H1 (cell line): Measurements from ENCODE around the gene TXK. TPM values are rescaled to one million over a fixed set of nuclear protein-coding genes. Genes with fewer than 3 reads are reported as not detected.

Experiments used
- CTCF ChIA-PET: fragments of 300-600 bp; sonication (Branson Sonifier 250); formaldehyde crosslinking; loops from one replicate; lab custom pipeline; 2021; ENCODE audit not compliant: partially characterized antibody; lab: Charles Lee
- POLR2A ChIA-PET: fragments of 300-600 bp; sonication (Branson Sonifier 250); formaldehyde crosslinking; loops from one replicate; lab custom pipeline; 2021; ENCODE audit warnings: inconsistent platforms; ENCODE audit not compliant: partially characterized antibody; lab: Charles Lee
- DNase-seq, 2 experiments: peaks; one replicate each; pipeline versions ENCODE4 v3.0.0 to v3.0.0-alpha.2; 2010 to 2022; ENCODE audit warnings: low spot score in 2 of 2, low read depth in 1 of 2, mixed read lengths in 1 of 2
- FAIRE-seq: peaks from 2 replicates; lab custom pipeline; 2011; peaks lifted over from hg19 to GRCh38; lab: Jason Lieb, UNC
- H2AFZ ChIP-seq: 2 replicates; pipeline ENCODE4 v1.8.1; 2012; ENCODE audit warnings: low read length, inconsistent platforms
- H2AK5ac ChIP-seq: 2 replicates; pipeline ENCODE4 v1.6.1; 2013; ENCODE audit warnings: low read depth, low read length
- H2BK120ac ChIP-seq: replicated peaks from 2 replicates; pipeline ENCODE3; 2013; ENCODE audit warnings: low read depth, low read length, inconsistent platforms
- H2BK12ac ChIP-seq: 2 replicates; pipeline ENCODE4 v1.6.1; 2013; ENCODE audit warnings: low read depth, low read length
- H2BK15ac ChIP-seq: 2 replicates; pipeline ENCODE4 v1.6.1; 2013; ENCODE audit warnings: low read length
- H2BK20ac ChIP-seq: 2 replicates; pipeline ENCODE4 v1.6.1; 2013; ENCODE audit warnings: low read length
- H2BK5ac ChIP-seq: 2 replicates; pipeline ENCODE4 v1.6.1; 2013; ENCODE audit warnings: low read depth, low read length
- H3K14ac ChIP-seq: 2 replicates; pipeline ENCODE4 v1.6.1; 2013; ENCODE audit warnings: inconsistent platforms; ENCODE audit not compliant: insufficient read length
- H3K18ac ChIP-seq: 2 replicates; pipeline ENCODE4 v1.6.1; 2013; ENCODE audit warnings: low read length; ENCODE audit errors: extremely low read depth
- H3K23ac ChIP-seq: 2 replicates; pipeline ENCODE4 v1.6.1; 2013; ENCODE audit warnings: inconsistent platforms; ENCODE audit not compliant: insufficient read length
- H3K23me2 ChIP-seq: 2 replicates; pipeline ENCODE4 v1.6.1; 2013; ENCODE audit warnings: low read depth, low read length
- H3K27ac ChIP-seq: 2 replicates; pipeline ENCODE4 v1.6.1; 2011; ENCODE audit warnings: low read depth, low read length, inconsistent platforms
- H3K27me3 ChIP-seq, 4 experiments: replicated peaks in 1 of 4; 1 replicate in 1 of 4; 2 replicates in 3 of 4; pipeline versions ENCODE4 v1.6.1 to v1.8.1; 2011 to 2013; ENCODE audit warnings: low read length in 3 of 4, mild to moderate bottlenecking in 3 of 4, inconsistent platforms in 2 of 4, mixed read lengths in 2 of 4, moderate library complexity in 1 of 4; ENCODE audit not compliant: control insufficient read depth in 3 of 4, insufficient read depth in 3 of 4; ENCODE audit errors: extremely low read depth in 1 of 4
- H3K36me3 ChIP-seq, 4 experiments: 2 replicates each; pipeline versions ENCODE4 v1.6.1 to v1.8.1; 2011 to 2013; ENCODE audit warnings: mild to moderate bottlenecking in 4 of 4, low read length in 3 of 4, moderate library complexity in 2 of 4, control low read depth in 1 of 4, inconsistent platforms in 1 of 4; ENCODE audit not compliant: insufficient read depth in 4 of 4, control insufficient read depth in 2 of 4
- H3K4ac ChIP-seq: replicated peaks from 2 replicates; pipeline ENCODE3; 2013; ENCODE audit warnings: low read length, low read depth, mixed read lengths, inconsistent platforms; ENCODE audit not compliant: insufficient read length
- H3K4me1 ChIP-seq, 4 experiments: replicated peaks in 1 of 4; 1 replicate in 1 of 4; 2 replicates in 3 of 4; pipeline versions ENCODE4 v1.6.1 to v1.8.1; 2011 to 2013; ENCODE audit warnings: low read length in 3 of 4, inconsistent platforms in 2 of 4, mixed read lengths in 1 of 4; ENCODE audit not compliant: insufficient read depth in 4 of 4, control insufficient read depth in 3 of 4
- H3K4me2 ChIP-seq, 2 experiments: 2 replicates each; pipeline versions ENCODE4 v1.6.1 to v1.8.1; 2011 to 2013; ENCODE audit warnings: low read depth in 2 of 2, low read length in 2 of 2, control low read depth in 1 of 2, inconsistent platforms in 1 of 2, mild to moderate bottlenecking in 1 of 2; ENCODE audit not compliant: insufficient read depth in 1 of 2
- H3K4me3 ChIP-seq, 4 experiments: fragments of 200-600, 300-600 bp in 1 of 4; sonication (generic), shearing (Covaris generic), sonication (Bioruptor Twin) in 1 of 4; 2 replicates each; pipeline versions ENCODE4 v1.5.1 to v1.8.1; 2011 to 2016; ENCODE audit warnings: low read length in 4 of 4, low read depth in 3 of 4, control low read depth in 2 of 4, inconsistent platforms in 2 of 4, mild to moderate bottlenecking in 2 of 4, mixed read lengths in 1 of 4, moderate library complexity in 1 of 4; ENCODE audit not compliant: insufficient read depth in 2 of 4; ENCODE audit errors: extremely low read depth in 1 of 4
- H3K56ac ChIP-seq: replicated peaks from 2 replicates; pipeline ENCODE3; 2013; ENCODE audit warnings: low read depth, mild to moderate bottlenecking, mixed read lengths, low read length, inconsistent platforms; ENCODE audit not compliant: insufficient read length
- H3K79me1 ChIP-seq: 2 replicates; pipeline ENCODE4 v1.6.1; 2013; ENCODE audit warnings: low read depth, low read length, control low read depth
- H3K79me2 ChIP-seq, 2 experiments: 2 replicates each; pipeline versions ENCODE4 v1.6.1 to v1.8.1; 2012 to 2013; ENCODE audit warnings: low read length in 2 of 2, mild to moderate bottlenecking in 2 of 2, inconsistent platforms in 1 of 2; ENCODE audit not compliant: insufficient read depth in 2 of 2, control insufficient read depth in 1 of 2
- H3K9ac ChIP-seq, 4 experiments: replicated peaks in 1 of 4; 1 replicate in 1 of 4; 2 replicates in 3 of 4; pipeline versions ENCODE4 v1.6.1 to v1.8.1; 2011 to 2013; ENCODE audit warnings: low read depth in 3 of 4, low read length in 3 of 4, control low read depth in 2 of 4, mild to moderate bottlenecking in 2 of 4, moderate library complexity in 2 of 4, inconsistent platforms in 1 of 4; ENCODE audit errors: extremely low read depth in 1 of 4
- H3K9me3 ChIP-seq, 2 experiments: 2 replicates each; pipeline versions ENCODE4 v1.6.1 to v1.8.1; 2012 to 2013; ENCODE audit warnings: mild to moderate bottlenecking in 2 of 2, moderate library complexity in 2 of 2, control low read depth in 1 of 2, inconsistent platforms in 1 of 2, low read depth in 1 of 2, low read length in 1 of 2, mixed read lengths in 1 of 2; ENCODE audit not compliant: insufficient read depth in 2 of 2
- H4K20me1 ChIP-seq, 2 experiments: replicated peaks in 1 of 2; 2 replicates each; pipeline versions ENCODE3 to v1.8.1; 2011 to 2013; ENCODE audit warnings: inconsistent platforms in 2 of 2, low read length in 2 of 2, mild to moderate bottlenecking in 1 of 2; ENCODE audit not compliant: insufficient read depth in 2 of 2, control insufficient read depth in 1 of 2
- H4K5ac ChIP-seq: 2 replicates; pipeline ENCODE4 v1.6.1; 2013; ENCODE audit warnings: low read length, low read depth, mixed read lengths, inconsistent platforms; ENCODE audit not compliant: insufficient read length
- H4K8ac ChIP-seq: 2 replicates; pipeline ENCODE4 v1.8.0; 2013; ENCODE audit warnings: mild to moderate bottlenecking, moderate library complexity, low read length, inconsistent platforms; ENCODE audit not compliant: insufficient read depth; ENCODE audit errors: extremely low read depth
- H4K91ac ChIP-seq: replicated peaks from 2 replicates; pipeline ENCODE3; 2013; ENCODE audit warnings: low read length, mixed read lengths, inconsistent platforms; ENCODE audit not compliant: insufficient read length
- BCL11A ChIP-seq, 2 experiments: IDR thresholded peaks; one replicate each; pipeline ENCODE4 v1.6.1; 2011; ENCODE audit warnings: low read depth in 2 of 2, low read length in 2 of 2, mild to moderate bottlenecking in 2 of 2
- CBX5 ChIP-seq: fragments of 300-800, 300-1000 bp; sonication (generic); IDR thresholded peaks from 2 replicates; pipeline ENCODE4 v1.7.1; 2016; ENCODE audit warnings: antibody characterized with exemption, low read length, low read depth
- FOSL1 ChIP-seq: IDR thresholded peaks from 2 replicates; pipeline ENCODE4 v1.6.1; 2011; ENCODE audit warnings: mild to moderate bottlenecking, low read depth, low read length, moderate library complexity; ENCODE audit not compliant: insufficient read depth
- GABPA ChIP-seq: IDR thresholded peaks from 2 replicates; pipeline ENCODE4 v1.6.1; 2011; ENCODE audit warnings: mild to moderate bottlenecking, low read length, moderate library complexity, borderline replicate concordance; ENCODE audit not compliant: insufficient read depth
- GTF2F1 ChIP-seq: IDR thresholded peaks from 2 replicates; pipeline ENCODE4 v1.6.1; 2012; ENCODE audit warnings: low read depth, low read length, improper control_type of control experiment, borderline replicate concordance
- KDM4A ChIP-seq: IDR thresholded peaks from one replicate; pipeline ENCODE4 v1.7.1; 2012; ENCODE audit warnings: low read depth, mild to moderate bottlenecking, moderate library complexity, low read length, inconsistent platforms; ENCODE audit not compliant: severe bottlenecking
- NRF1 ChIP-seq: IDR thresholded peaks from 2 replicates; pipeline ENCODE4 v1.6.1; 2011; ENCODE audit warnings: mild to moderate bottlenecking, low read depth, low read length, improper control_type of control experiment
- POLR2A ChIP-seq, 2 experiments: IDR thresholded peaks; 1 replicate in 1 of 2; 2 replicates in 1 of 2; pipeline ENCODE4 v1.6.1; 2011; ENCODE audit warnings: low read depth in 2 of 2, low read length in 2 of 2, mild to moderate bottlenecking in 2 of 2; ENCODE audit errors: control extremely low read depth in 1 of 2
- RFX5 ChIP-seq: IDR thresholded peaks from 2 replicates; pipeline ENCODE4 v1.6.1; 2011; ENCODE audit warnings: low read depth, low read length, improper control_type of control experiment, borderline replicate concordance
- SP1 ChIP-seq: IDR thresholded peaks from 2 replicates; pipeline ENCODE4 v1.6.1; 2011; ENCODE audit warnings: low read depth, low read length
- TEAD4 ChIP-seq: IDR thresholded peaks from 2 replicates; pipeline ENCODE4 v1.6.1; 2012; ENCODE audit warnings: low read depth, low read length, inconsistent platforms, mixed read lengths
- YY1 ChIP-seq: IDR thresholded peaks from 2 replicates; pipeline ENCODE4 v1.6.1; 2011; ENCODE audit warnings: low read depth, mild to moderate bottlenecking, low read length
- polyA plus RNA-seq, 7 experiments: library from polyadenylated mRNA; depleted of rRNA in 3 of 7; stranded (reverse) in 5 of 7; unstranded in 2 of 7; fragments of >200 nt in 5 of 7; fragments of 200-250 nt in 2 of 7; gene quantifications; 1 replicate in 5 of 7; 2 replicates in 1 of 7; 4 replicates in 1 of 7; pipeline versions ENCODE4 v1.2.1 to v1.2.3, GENCODE V29; 2011 to 2013; ENCODE audit warnings: missing spikeins in 2 of 7, mixed read lengths in 2 of 7
- total RNA-seq: library from RNA; stranded (reverse); fragmentation: NEBNext Ultra II Directional; extraction: Animal tissue kit (Norgen Biotek cat#: 25700); gene quantifications from 2 replicates; pipeline ENCODE4 v1.2.1, GENCODE V29; 2021
- TF ChIP-seq, protein P1 (sequence below): IDR thresholded peaks from 2 replicates; pipeline ENCODE4 v1.6.1; 2012; ENCODE audit warnings: inconsistent platforms
- TF ChIP-seq, protein P2 (sequence below): IDR thresholded peaks from 2 replicates; pipeline ENCODE4 v1.6.1; 2011; ENCODE audit warnings: low read length, improper control_type of control experiment

The TXK gene
- total and polyA plus RNA-seq, 2 of the 8 experiments (the other 6 are each of a cell fraction or from before 2014, with no cell fraction given), result not detected

DNA sequence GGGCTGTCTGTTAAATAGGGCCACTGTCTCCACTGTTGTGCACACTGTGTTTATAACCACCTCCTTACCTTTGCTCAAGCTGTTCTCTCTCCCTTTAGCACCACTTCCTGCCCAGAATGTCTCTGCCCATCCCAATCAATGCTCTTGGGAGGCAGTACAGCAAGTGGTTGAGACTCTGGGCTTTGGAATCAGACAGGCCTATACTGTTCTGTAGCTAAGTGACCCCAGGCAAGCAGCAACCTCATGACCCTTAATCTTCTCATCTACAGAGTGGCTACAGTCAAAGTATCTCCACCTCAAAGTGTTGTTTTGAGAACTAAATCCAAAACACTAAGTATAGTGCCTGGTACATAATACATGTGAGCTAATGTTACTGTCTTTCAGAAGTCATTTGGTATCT lies 3.8 kb upstream of the TXK start:
- Histone ChIP-seq H3K27me3 (no peaks in the 10 kb centered on the region), H3K79me2 (no peaks in the 10 kb centered on the region), H3K4me2 (no peak overlapping the region), H3K4ac (no peak overlapping the region), H2AK5ac (no peak overlapping the region), H3K36me3 (peaks cover 0 to 3% (median 0%) of the 10 kb centered on the region in 4 experiments; a peak in 2 of 8 replicates), H4K5ac (no peak overlapping the region), H3K4me3 (no peak overlapping the region), H3K9me3 (no peaks in the 10 kb centered on the region), H3K27ac (no peak overlapping the region), H3K79me1 (no peaks in the 10 kb centered on the region), H2BK15ac (no peak overlapping the region), H2BK5ac (no peak overlapping the region), H2BK12ac (no peak overlapping the region), H4K91ac (no peak overlapping the region), H3K4me1 (no peaks in the 10 kb centered on the region), H3K23me2 (no peaks in the 10 kb centered on the region), H2BK20ac (no peak overlapping the region), H3K9ac (no peak overlapping the region), H2BK120ac (no peak overlapping the region), H3K18ac (no peak overlapping the region), H4K20me1 (no peaks in the 10 kb centered on the region), H3K56ac (no peak overlapping the region), H3K14ac (no peak overlapping the region), H3K23ac (no peak overlapping the region), H2AFZ (no peak overlapping the region), H4K8ac (no peak overlapping the region)
- POLR2A ChIA-PET, result no interaction called here
- FAIRE-seq, result no peak
- DNase-seq, result no peak
- TF ChIP-seq GTF2F1 (no peak), NRF1 (no peak), CBX5 (no peak), POLR2A (IDR thresholded peaks at IDR 0.05; ENCODE audit: control extremely low read depth in 1 of 2, low read depth in 2 of 2, low read length in 2 of 2) (no peak), SP1 (no peak), KDM4A (no peak), FOSL1 (no peak), TEAD4 (no peak), BCL11A (IDR thresholded peaks at IDR 0.05; ENCODE audit: low read depth in 2 of 2, low read length in 2 of 2) (no peak), RFX5 (no peak), YY1 (no peak), GABPA (no peak)
- TF ChIP-seq, protein P1, sequence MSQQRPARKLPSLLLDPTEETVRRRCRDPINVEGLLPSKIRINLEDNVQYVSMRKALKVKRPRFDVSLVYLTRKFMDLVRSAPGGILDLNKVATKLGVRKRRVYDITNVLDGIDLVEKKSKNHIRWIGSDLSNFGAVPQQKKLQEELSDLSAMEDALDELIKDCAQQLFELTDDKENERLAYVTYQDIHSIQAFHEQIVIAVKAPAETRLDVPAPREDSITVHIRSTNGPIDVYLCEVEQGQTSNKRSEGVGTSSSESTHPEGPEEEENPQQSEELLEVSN, result no peak
- TF ChIP-seq, protein P2, sequence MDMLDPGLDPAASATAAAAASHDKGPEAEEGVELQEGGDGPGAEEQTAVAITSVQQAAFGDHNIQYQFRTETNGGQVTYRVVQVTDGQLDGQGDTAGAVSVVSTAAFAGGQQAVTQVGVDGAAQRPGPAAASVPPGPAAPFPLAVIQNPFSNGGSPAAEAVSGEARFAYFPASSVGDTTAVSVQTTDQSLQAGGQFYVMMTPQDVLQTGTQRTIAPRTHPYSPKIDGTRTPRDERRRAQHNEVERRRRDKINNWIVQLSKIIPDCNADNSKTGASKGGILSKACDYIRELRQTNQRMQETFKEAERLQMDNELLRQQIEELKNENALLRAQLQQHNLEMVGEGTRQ, result no peak
- CTCF ChIA-PET, result interaction anchor here (1.1 to 5.5 kb wide), 3 partner anchors 9 to 408 kb away, joined by 4 to 64 read pairs (median 4); no protein-coding TSS in a partner anchor
